ENCODE measurements around the gene PCDH12. TPM values are rescaled to one million over a fixed set of nuclear protein-coding genes. Genes with fewer than 3 reads are reported as not detected.

The PCDH12 gene
- total and polyA plus RNA-seq, 2 of the 8 experiments (the other 6 are each of a cell fraction or from before 2014, with no cell fraction given) = 0.06 to 0.17 TPM

- TF ChIP-seq E2F6 (IDR thresholded peaks at IDR 0.05) (no peak), USF2 (IDR thresholded peaks at IDR 0.05; ENCODE audit: low read length) (no peak), ATF2 (IDR thresholded peaks at IDR 0.05; ENCODE audit: low read length) (no peak), NANOG (IDR thresholded peaks at IDR 0.05; ENCODE audit: insufficient read depth, low read depth, low read length, poor library complexity, severe bottlenecking) (no peak), BCL11A (IDR thresholded peaks at IDR 0.05; ENCODE audit: low read depth in 2 of 2, low read length in 2 of 2) (no peak), MAX (IDR thresholded peaks at IDR 0.05) (no peak), SP1 (IDR thresholded peaks at IDR 0.05; ENCODE audit: low read depth, low read length) (no peak)
Measured at GRCh38 chr5:141897425-141897824, 60.6 kb downstream of the PCDH12 start (continued).

Other genes starting within 250 kb of the PCDH12 start
- gene PCDH1, start 79.8 kb downstream of the PCDH12 start, total RNA-seq (2021; fragmentation: NEBNext Ultra II Directional; extraction: Animal tissue kit (Norgen Biotek cat#: 25700)) = 101 and 106 TPM in 2 replicates
- gene PCDH1, start 79.8 kb downstream of the PCDH12 start, polyA plus RNA-seq (2011; rRNA removed) = 102 and 120 TPM in 2 replicates
- gene DELE1, start 34.3 kb downstream of the PCDH12 start, total RNA-seq (2021; fragmentation: NEBNext Ultra II Directional; extraction: Animal tissue kit (Norgen Biotek cat#: 25700)) = 59.6 and 61.4 TPM in 2 replicates
- gene DELE1, start 34.3 kb downstream of the PCDH12 start, polyA plus RNA-seq (2011; rRNA removed) = 114 and 132 TPM in 2 replicates
- gene RNF14, start 10.9 kb upstream of the PCDH12 start, total RNA-seq (2021; fragmentation: NEBNext Ultra II Directional; extraction: Animal tissue kit (Norgen Biotek cat#: 25700)) = 19.6 and 20.2 TPM in 2 replicates
- gene RNF14, start 10.9 kb upstream of the PCDH12 start, polyA plus RNA-seq (2011; rRNA removed) = 4.4 and 4.7 TPM in 2 replicates
- gene GNPDA1, start 54.8 kb upstream of the PCDH12 start, total RNA-seq (2021; fragmentation: NEBNext Ultra II Directional; extraction: Animal tissue kit (Norgen Biotek cat#: 25700)) = 93.6 and 94.3 TPM in 2 replicates
- gene GNPDA1, start 54.8 kb upstream of the PCDH12 start, polyA plus RNA-seq (2011; rRNA removed) = 33.0 and 40.5 TPM in 2 replicates
- 26.1 and 27.1 TPM in 2 replicates for gene NDFIP1, start 150.6 kb upstream of the PCDH12 start, total RNA-seq (2021; fragmentation: NEBNext Ultra II Directional; extraction: Animal tissue kit (Norgen Biotek cat#: 25700))
- 8.8 and 10.4 TPM in 2 replicates for gene NDFIP1, start 150.6 kb upstream of the PCDH12 start, polyA plus RNA-seq (2011; rRNA removed)